Measurements from ENCODE around the gene C16orf89.

C16orf89 gene

DNA sequence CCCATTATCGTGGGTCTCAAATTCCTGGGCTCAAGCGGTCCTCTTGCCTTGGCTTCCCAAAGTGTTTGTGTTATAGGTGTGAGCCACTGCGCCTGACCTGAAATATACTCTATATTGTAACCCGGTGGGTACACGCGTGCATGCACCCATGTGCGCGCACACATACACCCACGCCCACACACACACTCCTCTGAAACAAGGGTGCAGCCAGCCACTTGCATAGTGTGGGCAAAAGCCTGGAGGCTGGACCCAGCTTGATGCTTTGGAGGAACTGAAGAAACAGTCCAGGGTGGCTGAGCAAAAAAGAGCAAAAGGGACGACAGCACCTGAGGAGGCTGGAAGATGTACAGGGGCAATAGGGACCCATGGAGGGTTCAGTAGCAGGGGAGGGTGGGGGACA, 61.9 kb downstream of the C16orf89 start:
- no peak for DNase-seq (ENCODE audit: low read depth in 1 of 2, low spot score in 1 of 2)
- no peak overlapping the region for H3K27ac ChIP-seq (replicated peaks)
- H3K4me3 ChIP-seq (replicated peaks; ENCODE audit: insufficient read depth, low read length) = no peak overlapping the region
- TF ChIP-seq GABPA (IDR thresholded peaks at IDR 0.05; ENCODE audit: low read depth) = no peak
- TF ChIP-seq POLR2AphosphoS5 (IDR thresholded peaks at IDR 0.05; ENCODE audit: low read depth) = no peak
- no peak for TF ChIP-seq SPI1 (IDR thresholded peaks at IDR 0.05; ENCODE audit: borderline replicate concordance, low read depth)
- TF ChIP-seq, protein P1, sequence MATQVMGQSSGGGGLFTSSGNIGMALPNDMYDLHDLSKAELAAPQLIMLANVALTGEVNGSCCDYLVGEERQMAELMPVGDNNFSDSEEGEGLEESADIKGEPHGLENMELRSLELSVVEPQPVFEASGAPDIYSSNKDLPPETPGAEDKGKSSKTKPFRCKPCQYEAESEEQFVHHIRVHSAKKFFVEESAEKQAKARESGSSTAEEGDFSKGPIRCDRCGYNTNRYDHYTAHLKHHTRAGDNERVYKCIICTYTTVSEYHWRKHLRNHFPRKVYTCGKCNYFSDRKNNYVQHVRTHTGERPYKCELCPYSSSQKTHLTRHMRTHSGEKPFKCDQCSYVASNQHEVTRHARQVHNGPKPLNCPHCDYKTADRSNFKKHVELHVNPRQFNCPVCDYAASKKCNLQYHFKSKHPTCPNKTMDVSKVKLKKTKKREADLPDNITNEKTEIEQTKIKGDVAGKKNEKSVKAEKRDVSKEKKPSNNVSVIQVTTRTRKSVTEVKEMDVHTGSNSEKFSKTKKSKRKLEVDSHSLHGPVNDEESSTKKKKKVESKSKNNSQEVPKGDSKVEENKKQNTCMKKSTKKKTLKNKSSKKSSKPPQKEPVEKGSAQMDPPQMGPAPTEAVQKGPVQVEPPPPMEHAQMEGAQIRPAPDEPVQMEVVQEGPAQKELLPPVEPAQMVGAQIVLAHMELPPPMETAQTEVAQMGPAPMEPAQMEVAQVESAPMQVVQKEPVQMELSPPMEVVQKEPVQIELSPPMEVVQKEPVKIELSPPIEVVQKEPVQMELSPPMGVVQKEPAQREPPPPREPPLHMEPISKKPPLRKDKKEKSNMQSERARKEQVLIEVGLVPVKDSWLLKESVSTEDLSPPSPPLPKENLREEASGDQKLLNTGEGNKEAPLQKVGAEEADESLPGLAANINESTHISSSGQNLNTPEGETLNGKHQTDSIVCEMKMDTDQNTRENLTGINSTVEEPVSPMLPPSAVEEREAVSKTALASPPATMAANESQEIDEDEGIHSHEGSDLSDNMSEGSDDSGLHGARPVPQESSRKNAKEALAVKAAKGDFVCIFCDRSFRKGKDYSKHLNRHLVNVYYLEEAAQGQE (IDR thresholded peaks at IDR 0.05; ENCODE audit: insufficient replicate concordance, low read depth) = no peak
- TF ChIP-seq, protein P2, sequence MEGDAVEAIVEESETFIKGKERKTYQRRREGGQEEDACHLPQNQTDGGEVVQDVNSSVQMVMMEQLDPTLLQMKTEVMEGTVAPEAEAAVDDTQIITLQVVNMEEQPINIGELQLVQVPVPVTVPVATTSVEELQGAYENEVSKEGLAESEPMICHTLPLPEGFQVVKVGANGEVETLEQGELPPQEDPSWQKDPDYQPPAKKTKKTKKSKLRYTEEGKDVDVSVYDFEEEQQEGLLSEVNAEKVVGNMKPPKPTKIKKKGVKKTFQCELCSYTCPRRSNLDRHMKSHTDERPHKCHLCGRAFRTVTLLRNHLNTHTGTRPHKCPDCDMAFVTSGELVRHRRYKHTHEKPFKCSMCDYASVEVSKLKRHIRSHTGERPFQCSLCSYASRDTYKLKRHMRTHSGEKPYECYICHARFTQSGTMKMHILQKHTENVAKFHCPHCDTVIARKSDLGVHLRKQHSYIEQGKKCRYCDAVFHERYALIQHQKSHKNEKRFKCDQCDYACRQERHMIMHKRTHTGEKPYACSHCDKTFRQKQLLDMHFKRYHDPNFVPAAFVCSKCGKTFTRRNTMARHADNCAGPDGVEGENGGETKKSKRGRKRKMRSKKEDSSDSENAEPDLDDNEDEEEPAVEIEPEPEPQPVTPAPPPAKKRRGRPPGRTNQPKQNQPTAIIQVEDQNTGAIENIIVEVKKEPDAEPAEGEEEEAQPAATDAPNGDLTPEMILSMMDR (IDR thresholded peaks at IDR 0.05; ENCODE audit: insufficient read depth, low read length) = no peak
- no peaks in the 10 kb centered on the region for H3K27me3 ChIP-seq (ENCODE audit: insufficient read depth, poor library complexity, severe bottlenecking)

DNA sequence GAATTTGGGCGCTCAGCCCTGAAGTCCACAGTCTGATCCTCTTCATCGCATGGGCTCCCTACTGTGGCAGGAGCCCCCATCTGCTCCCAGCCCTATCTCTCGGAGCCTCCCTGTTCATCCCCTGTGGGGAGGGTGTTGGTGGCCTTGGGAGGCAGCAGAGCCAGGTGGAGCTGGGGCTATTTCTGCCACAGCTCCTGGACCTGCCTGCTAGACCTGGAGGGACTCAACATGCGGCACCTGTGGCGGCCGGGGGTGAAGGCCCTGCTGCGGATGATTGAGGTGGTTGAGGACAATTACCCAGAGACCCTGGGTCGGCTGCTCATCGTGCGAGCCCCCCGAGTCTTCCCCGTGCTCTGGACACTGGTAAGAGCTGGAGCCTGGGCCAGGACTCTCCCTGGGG, 62.5 kb downstream of the C16orf89 start:
- TF ChIP-seq, protein P1 (IDR thresholded peaks at IDR 0.05; ENCODE audit: insufficient replicate concordance, low read depth) = no peak
- TF ChIP-seq SPI1 (IDR thresholded peaks at IDR 0.05; ENCODE audit: borderline replicate concordance, low read depth) (no peak), GABPA (IDR thresholded peaks at IDR 0.05; ENCODE audit: low read depth) (no peak), POLR2AphosphoS5 (IDR thresholded peaks at IDR 0.05; ENCODE audit: low read depth) (no peak)
- TF ChIP-seq, protein P2 (IDR thresholded peaks at IDR 0.05; ENCODE audit: insufficient read depth, low read length) = no peak
- Histone ChIP-seq H3K4me3 (replicated peaks; ENCODE audit: insufficient read depth, low read length) (no peak overlapping the region), H3K27me3 (ENCODE audit: insufficient read depth, poor library complexity, severe bottlenecking) (no peaks in the 10 kb centered on the region), H3K27ac (replicated peaks) (no peak overlapping the region)
- DNase-seq (ENCODE audit: low read depth in 1 of 2, low spot score in 1 of 2) = no peak

DNA sequence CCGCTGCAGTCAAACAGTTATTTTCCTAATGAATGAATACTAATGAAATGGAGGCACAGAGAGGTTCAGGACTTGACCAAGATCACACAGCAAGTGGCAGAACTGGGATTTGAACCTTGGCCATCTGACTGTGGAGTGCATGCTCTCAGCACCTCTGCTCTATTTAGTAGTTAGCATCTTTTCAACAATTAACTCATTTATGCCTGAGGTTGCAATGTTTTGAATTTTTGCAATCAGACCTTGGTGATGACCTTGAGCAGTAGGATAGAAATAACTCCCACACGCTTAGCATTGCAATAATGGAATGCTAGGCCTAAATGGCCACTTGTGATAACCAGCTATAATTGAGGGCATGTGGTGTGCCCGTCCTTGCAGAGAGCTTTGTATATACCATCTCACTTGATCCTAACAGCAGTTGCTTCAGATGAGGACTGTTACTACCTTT, 63.0 kb downstream of the C16orf89 start:
- no peak overlapping the region for H3K27ac ChIP-seq (replicated peaks)
- TF ChIP-seq, protein P1 (IDR thresholded peaks at IDR 0.05; ENCODE audit: insufficient replicate concordance, low read depth) = no peak
- TF ChIP-seq GABPA (IDR thresholded peaks at IDR 0.05; ENCODE audit: low read depth) = no peak
- TF ChIP-seq, protein P2 (IDR thresholded peaks at IDR 0.05; ENCODE audit: insufficient read depth, low read length) = no peak
- TF ChIP-seq SPI1 (IDR thresholded peaks at IDR 0.05; ENCODE audit: borderline replicate concordance, low read depth) = no peak
- no peak for TF ChIP-seq POLR2AphosphoS5 (IDR thresholded peaks at IDR 0.05; ENCODE audit: low read depth)

More for the DNA sequence above, 63.0 kb downstream of the C16orf89 start:
- no peak overlapping the region for H3K4me3 ChIP-seq (replicated peaks; ENCODE audit: insufficient read depth, low read length)
- no peaks in the 10 kb centered on the region for H3K27me3 ChIP-seq (ENCODE audit: insufficient read depth, poor library complexity, severe bottlenecking)
- DNase-seq (ENCODE audit: low read depth in 1 of 2, low spot score in 1 of 2) = no peak
